Pancreas (tissue), 10 donors: ENCODE results near the gene TM9SF4. TPM values are rescaled to one million over a fixed set of nuclear protein-coding genes. Genes with fewer than 3 reads are reported as not detected.
A peak's percentile ranks its signal among the peaks of the same experiment; 100 is the strongest.

Experiments
- ATAC-seq, 4 donors: fragments of 200-7000 bp; cut with Tn5 transposase; one replicate each; pipeline versions ENCODE4 v1.8.0 to v1.9.1; 2020; ENCODE audit warnings: mild to moderate bottlenecking in 4 of 4, moderate library complexity in 4 of 4
- DNase-seq, 6 donors: peaks; one replicate each; pipeline ENCODE4 v3.0.0-alpha.2; 2020
- FAIRE-seq: peaks from 2 replicates; lab custom pipeline; 2012; peaks lifted over from hg19 to GRCh38; lab: Jason Lieb, UNC
- H3K27ac ChIP-seq, 4 donors: fragments of 200-600 bp; sonication (generic); 1 replicate in 3 of 4; 2 replicates in 1 of 4; pipeline versions ENCODE4 v1.5.0 to v1.8.0; 2020
- H3K27me3 ChIP-seq, 4 donors: fragments of 200-600 bp; one replicate each; pipeline ENCODE4 v1.8.0; 2021
- H3K36me3 ChIP-seq, 3 donors: fragments of 200-600 bp; sonication (generic) in 1 of 3; one replicate each; pipeline versions ENCODE4 v1.5.0 to v1.8.0; 2020 to 2021
- H3K4me1 ChIP-seq, 3 donors: fragments of 200-600 bp; one replicate each; pipeline ENCODE4 v1.8.0; 2021
- H3K4me3 ChIP-seq, 4 donors: fragments of 200-600 bp; sonication (generic) in 2 of 4; one replicate each; pipeline versions ENCODE4 v1.5.0 to v1.8.0; 2020 to 2021
- H3K9me3 ChIP-seq, 4 donors: fragments of 200-600 bp; one replicate each; pipeline ENCODE4 v1.8.0; 2021
- CTCF ChIP-seq, 4 donors: fragments of 200-600 bp; sonication (generic) in 3 of 4; IDR thresholded peaks; one replicate each; pipeline versions ENCODE4 v1.5.0 to v1.8.0; 2021; ENCODE audit warnings: antibody characterized with exemption in 4 of 4
- WGBS, 2 donors: extraction: QIAGEN DNeasy Blood & Tissue Kit; methylation state at CpG; one replicate each; pipeline ENCODE4 v1.1.7; 2013; 5-methylcytosine and 5-hydroxymethylcytosine counted together
- intact Hi-C, 3 donors: fragments of 100-400 bp; cut with DNase I; formaldehyde crosslinking; loops; one replicate each; pipeline versions ENCODE4 v1.11.1 to v1.14.2; 2022
- polyA plus RNA-seq, 2 donors: library from polyadenylated mRNA; stranded (reverse); fragments of 200-250 nt; gene quantifications; one replicate each; pipeline ENCODE4 v1.2.3, GENCODE V29; 2013
- total RNA-seq, 6 donors: library from RNA; stranded (reverse); fragmentation: NEBNext Ultra II Directional in 4 of 6; extraction: Animal tissue kit (Norgen Biotek cat#: 25700) in 4 of 6; gene quantifications; one replicate each; pipeline versions ENCODE4 v1.2.1 to v1.2.4, GENCODE V29; 2021 to 2023
- donor health status: healthy with polysubstance abuse.
- donor health status: DM: no; HTN: no; CAD: no; lungs with moderate emphysema.
- donor health status: DM: no; HTN: no; CAD: no.
- donor health status: control.
- donor health status: control.
- donor health status: Bipolar disorder and iron deficiency.
- donor health status: DM: yes; HTN: yes; CAD: no.
- donor health status: DM: no; HTN: no; CAD: no.
- donor health status: DM: no; HTN: no; CAD: no.
- donor health status: DM: yes; HTN: yes; CAD: no.

Gene TM9SF4
- total and polyA plus RNA-seq, 8 donors = 12.7 to 30.2 (median 20.9) TPM

GRCh38 chr20:32071395-32072167, 37.9 kb upstream of the TM9SF4 start:
- Histone ChIP-seq H3K27me3 (no peaks in the 10 kb centered on the region), H3K4me1 (no peaks in the 10 kb centered on the region), H3K27ac (no peak overlapping the region), H3K4me3 (no peak overlapping the region), H3K36me3 (no peaks in the 10 kb centered on the region), H3K9me3 (no peaks in the 10 kb centered on the region)
- 64 to 75% methylated on average over 17 of the region's 17 CpGs for WGBS, 2 donors
- ATAC-seq = no peak
- no peak for DNase-seq
- FAIRE-seq = no peak
- TF ChIP-seq CTCF (IDR thresholded peaks at IDR 0.05) = no peak
- intact Hi-C loops = no loop called here

DNA sequence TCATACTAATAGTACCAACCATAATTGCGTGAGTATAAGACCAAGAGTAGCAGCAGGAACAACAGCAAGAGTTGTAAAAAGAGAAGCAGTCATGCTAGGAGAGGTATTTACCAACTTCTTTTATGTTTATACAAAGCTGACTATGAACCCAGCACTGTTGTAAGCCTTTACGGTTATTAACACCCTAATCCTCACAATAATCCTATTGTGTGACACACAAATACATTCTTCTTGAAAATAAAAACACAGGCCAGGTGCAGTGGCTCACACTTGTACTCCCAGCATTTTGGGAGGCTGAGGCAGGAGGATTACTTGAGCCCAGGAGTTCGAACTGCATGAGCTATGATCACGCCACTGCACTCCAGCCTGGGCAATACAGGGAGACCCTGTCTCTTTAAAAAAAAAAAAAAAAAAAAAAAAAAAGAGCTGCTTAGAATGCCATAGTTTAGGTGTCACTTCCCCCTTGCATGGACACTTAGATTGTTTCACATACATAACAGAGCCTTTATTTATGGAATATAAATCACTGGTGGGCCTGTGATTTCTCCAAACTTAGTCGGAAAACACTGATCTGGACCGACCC, 37.3 kb upstream of the TM9SF4 start:
- TF ChIP-seq CTCF (IDR thresholded peaks at IDR 0.05) = no peak
- no peak for DNase-seq
- no peak overlapping the region for H3K4me3 ChIP-seq
- no peaks in the 10 kb centered on the region for H3K36me3 ChIP-seq
- no peak for FAIRE-seq
- intact Hi-C loops = no loop called here
- H3K27me3 ChIP-seq = no peaks in the 10 kb centered on the region
- H3K4me1 ChIP-seq = no peaks in the 10 kb centered on the region
- WGBS, 2 donors = 71 to 73% methylated on average over 6 of the region's 6 CpGs
- ATAC-seq = no peak
- no peaks in the 10 kb centered on the region for H3K9me3 ChIP-seq
- no peak overlapping the region for H3K27ac ChIP-seq

DNA sequence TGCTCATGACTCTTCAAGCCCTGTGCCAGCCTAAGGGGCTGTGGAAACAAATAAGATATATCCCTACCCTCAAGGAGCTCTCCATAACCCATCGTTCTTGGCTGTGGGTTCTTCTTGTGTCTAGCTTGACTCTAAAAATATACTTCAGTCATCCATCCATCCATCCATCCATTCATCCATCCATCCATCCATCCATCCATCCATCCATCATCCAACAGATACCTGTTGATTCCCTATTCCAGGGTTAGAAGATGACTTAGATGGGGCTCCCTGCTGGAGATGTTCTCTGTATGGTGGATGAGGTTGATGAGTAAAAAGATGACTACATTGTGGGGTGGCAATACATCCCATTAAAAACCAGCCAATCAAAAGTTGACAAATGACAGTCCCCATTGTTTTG, 34.0 kb upstream of the TM9SF4 start:
- Histone ChIP-seq H3K9me3 (no peaks in the 10 kb centered on the region), H3K27ac (no peak overlapping the region), H3K27me3 (no peaks in the 10 kb centered on the region), H3K4me1 (no peaks in the 10 kb centered on the region), H3K36me3 (no peaks in the 10 kb centered on the region), H3K4me3 (no peak overlapping the region)
- ATAC-seq = no peak
- no peak for TF ChIP-seq CTCF (IDR thresholded peaks at IDR 0.05)
- intact Hi-C loops = no loop called here
- FAIRE-seq = no peak
- DNase-seq = no peak
- 67 to 79% methylated on average over 1 of the region's 1 CpG for WGBS, 2 donors

- peak in 1 of 4 donors; percentile 52 for ATAC-seq
- Histone ChIP-seq H3K4me1 (no peaks in the 10 kb centered on the region), H3K36me3 (no peaks in the 10 kb centered on the region), H3K27me3 (no peaks in the 10 kb centered on the region), H3K4me3 (no peak overlapping the region), H3K9me3 (no peaks in the 10 kb centered on the region), H3K27ac (no peak overlapping the region)
- DNase-seq = no peak
- no peak for TF ChIP-seq CTCF (IDR thresholded peaks at IDR 0.05)
- intact Hi-C loops = no loop called here
- 72 to 76% methylated on average over 4 of the region's 4 CpGs for WGBS, 2 donors
- no peak for FAIRE-seq
Measured at GRCh38 chr20:32077190-32077589, 32.3 kb upstream of the TM9SF4 start.

- Histone ChIP-seq H3K4me1 (no peaks in the 10 kb centered on the region), H3K9me3 (no peaks in the 10 kb centered on the region), H3K27ac (no peak overlapping the region), H3K4me3 (no peak overlapping the region), H3K27me3 (no peaks in the 10 kb centered on the region), H3K36me3 (no peaks in the 10 kb centered on the region)
- ATAC-seq (no peak), DNase-seq (no peak), FAIRE-seq (no peak)
- 77 to 93% methylated on average over 5 of the region's 5 CpGs for WGBS, 2 donors
- TF ChIP-seq CTCF (IDR thresholded peaks at IDR 0.05) = no peak
- intact Hi-C loops = no loop called here
Measured at GRCh38 chr20:32078322-32078721, 31.2 kb upstream of the TM9SF4 start.
